Neuron (in vitro differentiated cells): ENCODE results near the gene MLN.

Experiments used
- H2AFZ ChIP-seq: one replicate; pipeline ENCODE4 v1.6.1; 2013; ENCODE audit warnings: low read depth, mild to moderate bottlenecking, inconsistent platforms, low read length, moderate library complexity
- H3K27me3 ChIP-seq: one replicate; pipeline ENCODE4 v1.6.1; 2013; ENCODE audit warnings: low read length; ENCODE audit not compliant: insufficient read depth
- H3K36me3 ChIP-seq: one replicate; pipeline ENCODE4 v1.6.1; 2013; ENCODE audit warnings: low read length; ENCODE audit not compliant: insufficient read depth
- H3K4me1 ChIP-seq: one replicate; pipeline ENCODE4 v1.6.1; 2013; ENCODE audit warnings: low read length; ENCODE audit not compliant: insufficient read depth
- H3K4me3 ChIP-seq: 2 replicates; pipeline ENCODE4 v1.5.1; 2013; ENCODE audit warnings: mild to moderate bottlenecking, low read length, moderate library complexity
- H3K9me3 ChIP-seq: one replicate; pipeline ENCODE4 v1.6.1; 2013; ENCODE audit warnings: low read length

MLN gene

GRCh38 chr6:33799454-33800113 is 4.2 kb downstream of the MLN start:
- H3K9me3 ChIP-seq, result no peaks in the 10 kb centered on the region
- H3K36me3 ChIP-seq, result no peaks in the 10 kb centered on the region
- H3K4me1 ChIP-seq, result peaks cover 19% of the 10 kb centered on the region
- no peak overlapping the region for H3K4me3 ChIP-seq
- peaks cover 5% of the 10 kb centered on the region for H3K27me3 ChIP-seq
- no peak overlapping the region for H2AFZ ChIP-seq

- H3K4me3 ChIP-seq, result no peak overlapping the region
- no peaks in the 10 kb centered on the region for H3K36me3 ChIP-seq
- no peaks in the 10 kb centered on the region for H3K9me3 ChIP-seq
- peaks cover 19% of the 10 kb centered on the region for H3K4me1 ChIP-seq
- no peaks in the 10 kb centered on the region for H3K27me3 ChIP-seq
- no peak overlapping the region for H2AFZ ChIP-seq
Observed at GRCh38 chr6:33798343-33798848, 5.4 kb downstream of the MLN start.

- H3K9me3 ChIP-seq, result no peaks in the 10 kb centered on the region
- H3K27me3 ChIP-seq, result no peaks in the 10 kb centered on the region
- no peaks in the 10 kb centered on the region for H3K36me3 ChIP-seq
- no peak overlapping the region for H3K4me3 ChIP-seq
- H3K4me1 ChIP-seq, result peaks cover 19% of the 10 kb centered on the region
- no peak overlapping the region for H2AFZ ChIP-seq
Observed at GRCh38 chr6:33797626-33798342, 6.0 kb downstream of the MLN start.

- Histone ChIP-seq H3K4me3 (no peak overlapping the region), H2AFZ (no peak overlapping the region), H3K36me3 (no peaks in the 10 kb centered on the region), H3K4me1 (peaks cover 17% of the 10 kb centered on the region), H3K27me3 (no peaks in the 10 kb centered on the region), H3K9me3 (no peaks in the 10 kb centered on the region)
Observed at GRCh38 chr6:33794910-33795623, 8.7 kb downstream of the MLN start.

GRCh38 chr6:33792981-33793380 is 10.8 kb downstream of the MLN start:
- H3K27me3 ChIP-seq, result no peaks in the 10 kb centered on the region
- H2AFZ ChIP-seq, result no peak overlapping the region
- H3K4me3 ChIP-seq, result no peak overlapping the region
- no peaks in the 10 kb centered on the region for H3K36me3 ChIP-seq
- no peaks in the 10 kb centered on the region for H3K9me3 ChIP-seq
- peaks cover 21% of the 10 kb centered on the region for H3K4me1 ChIP-seq

- no peaks in the 10 kb centered on the region for H3K27me3 ChIP-seq
- H3K4me1 ChIP-seq, result peaks cover 23% of the 10 kb centered on the region
- H3K9me3 ChIP-seq, result no peaks in the 10 kb centered on the region
- H3K36me3 ChIP-seq, result peaks cover 2% of the 10 kb centered on the region
- H2AFZ ChIP-seq, result no peak overlapping the region
- H3K4me3 ChIP-seq, result no peak overlapping the region
Observed at GRCh38 chr6:33791620-33792019, 12.2 kb downstream of the MLN start.

- no peak overlapping the region for H2AFZ ChIP-seq
- H3K9me3 ChIP-seq, result no peaks in the 10 kb centered on the region
Observed at GRCh38 chr6:33790910-33791309, 12.9 kb downstream of the MLN start.

GRCh38 chr6:33790379-33790778 is 13.4 kb downstream of the MLN start:
- Histone ChIP-seq H3K9me3 (no peaks in the 10 kb centered on the region), H3K36me3 (peaks cover 8% of the 10 kb centered on the region), H3K4me3 (no peak overlapping the region), H3K4me1 (peaks cover 24% of the 10 kb centered on the region), H2AFZ (no peak overlapping the region), H3K27me3 (no peaks in the 10 kb centered on the region)

More at GRCh38 chr6:33790910-33791309, 12.9 kb downstream of the MLN start:
- H3K36me3 ChIP-seq, result peaks cover 8% of the 10 kb centered on the region
- no peaks in the 10 kb centered on the region for H3K27me3 ChIP-seq
- peaks cover 24% of the 10 kb centered on the region for H3K4me1 ChIP-seq
- H3K4me3 ChIP-seq, result no peak overlapping the region

GRCh38 chr6:33789550-33789895 is 14.3 kb downstream of the MLN start:
- H3K27me3 ChIP-seq, result no peaks in the 10 kb centered on the region
- peaks cover 15% of the 10 kb centered on the region for H3K36me3 ChIP-seq
- peak overlapping the region; percentile 79 for H3K4me3 ChIP-seq
- H3K9me3 ChIP-seq, result no peaks in the 10 kb centered on the region
- peaks cover 24% of the 10 kb centered on the region for H3K4me1 ChIP-seq
- H2AFZ ChIP-seq, result peak overlapping the region; percentile 79

- H3K4me3 ChIP-seq, result peak within 1 kb of the TSS; percentile 79
- H3K36me3 ChIP-seq, result peaks cover 20% of the 10 kb centered on the region
- H2AFZ ChIP-seq, result peak within 1 kb of the TSS; percentile 79
- peaks cover 24% of the 10 kb centered on the region for H3K4me1 ChIP-seq
- no peaks in the 10 kb centered on the region for H3K27me3 ChIP-seq
- no peaks in the 10 kb centered on the region for H3K9me3 ChIP-seq
Observed at GRCh38 chr6:33788694-33789549, 14.9 kb downstream of the MLN start, which contains the start of gene LEMD2. LEMD2 (minus strand) TSS chr6:33789130; CDS start chr6:33789116, 14 bp downstream.

GRCh38 chr6:33787954-33788693 is 15.7 kb downstream of the MLN start:
- H3K27me3 ChIP-seq, result no peaks in the 10 kb centered on the region
- no peaks in the 10 kb centered on the region for H3K9me3 ChIP-seq
- H3K4me1 ChIP-seq, result peaks cover 24% of the 10 kb centered on the region
- peak overlapping the region; percentile 24 for H2AFZ ChIP-seq
- H3K36me3 ChIP-seq, result peaks cover 28% of the 10 kb centered on the region
- peak overlapping the region; percentile 79 for H3K4me3 ChIP-seq

GRCh38 chr6:33787346-33787953 is 16.4 kb downstream of the MLN start:
- Histone ChIP-seq H3K9me3 (no peaks in the 10 kb centered on the region), H3K27me3 (no peaks in the 10 kb centered on the region), H3K4me1 (peaks cover 28% of the 10 kb centered on the region), H3K36me3 (peaks cover 29% of the 10 kb centered on the region), H2AFZ (no peak overlapping the region), H3K4me3 (peak overlapping the region; percentile 79)
